HG03159 (cell line): ENCODE results near the gene RGS19.

Source experiments
- ATAC-seq: cut with Tn5 transposase; IDR thresholded peaks from one replicate; pipeline ENCODE4 v1.9.1; 2021; ENCODE audit warnings: mild to moderate bottlenecking, moderate library complexity; ENCODE audit not compliant: unreplicated experiment

Gene RGS19

DNA sequence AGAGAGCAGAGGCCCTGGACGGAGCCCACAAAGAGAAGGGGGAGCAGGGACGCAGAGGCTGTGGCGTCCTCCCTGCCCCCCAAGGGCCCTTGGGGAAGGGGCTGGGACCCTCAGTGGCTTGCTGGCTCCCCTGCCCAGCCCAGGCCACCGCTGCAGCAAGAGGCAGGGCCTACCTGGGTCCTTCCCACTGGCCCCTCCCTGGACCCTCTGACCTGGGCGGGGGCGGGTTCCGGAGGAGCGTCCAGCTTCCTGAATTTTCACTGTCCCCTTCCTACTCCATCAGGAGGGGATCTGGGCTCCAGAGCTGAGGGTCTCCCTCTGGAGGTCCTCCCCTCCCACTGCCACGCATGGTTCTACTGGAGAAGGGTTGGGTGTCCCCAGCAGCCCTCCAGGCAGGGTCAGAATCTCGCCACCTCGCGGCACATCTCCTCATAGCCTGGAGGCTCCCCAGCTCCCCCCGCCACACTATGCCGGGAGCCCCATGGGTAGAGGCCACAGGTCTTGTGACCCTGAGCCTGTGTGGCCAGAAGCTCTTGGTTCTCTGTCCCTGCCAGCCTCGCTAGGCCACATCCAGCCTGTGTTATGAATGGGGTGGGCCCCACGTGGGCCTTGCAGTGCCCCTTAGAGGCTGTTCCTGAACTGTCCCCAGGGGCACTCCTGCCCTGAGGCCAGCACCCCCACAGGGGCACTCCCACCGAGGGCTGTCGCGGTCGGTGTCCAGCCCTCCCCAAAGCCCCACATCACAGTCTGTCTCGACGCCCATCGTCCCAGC is 28.9 kb downstream of the RGS19 start:
- ATAC-seq: no peak

GRCh38 chr20:64049878-64050260 is 29.4 kb downstream of the RGS19 start:
- ATAC-seq: no peak

- ATAC-seq: no peak
These were observed 30.0 kb downstream of the RGS19 start, which contains the start of gene SOX18 for GRCh38 chr20:64049060-64049877. TSS of gene SOX18 (minus strand) at chr20:64049639. CDS start at chr20:64049516, 123 bp downstream.

DNA sequence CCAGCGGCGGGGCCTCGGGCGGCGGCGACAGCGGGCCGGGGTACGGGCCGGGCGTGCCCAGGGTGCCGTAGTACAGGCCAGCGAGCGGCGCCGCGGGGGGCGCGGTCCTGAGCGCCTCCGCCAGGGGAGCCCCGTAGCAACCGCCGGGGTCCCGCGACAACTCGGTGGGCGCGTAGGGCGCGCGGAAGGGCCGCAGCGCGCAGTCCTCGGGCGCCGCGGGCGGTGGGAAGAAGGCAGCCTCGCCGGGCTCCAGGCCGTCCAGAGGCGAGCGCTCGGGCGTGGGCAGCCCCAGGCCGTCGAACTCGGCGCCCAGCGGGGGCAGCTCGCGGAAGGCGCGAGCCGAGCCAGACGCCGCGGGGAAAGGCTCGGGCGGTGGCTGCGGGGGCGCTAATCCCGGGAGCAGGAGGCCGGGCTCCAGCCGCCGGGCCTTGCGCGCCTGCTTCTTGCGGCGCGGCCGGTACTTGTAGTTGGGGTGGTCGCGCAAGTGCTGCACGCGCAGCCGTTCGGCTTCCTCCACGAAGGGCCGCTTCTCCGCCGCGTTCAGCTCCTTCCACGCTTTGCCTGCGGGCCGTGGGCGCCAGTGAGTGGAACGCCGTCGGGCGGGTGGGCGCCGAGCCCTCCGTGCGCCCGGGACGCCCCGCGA is 30.8 kb downstream of the RGS19 start:
- no peak for ATAC-seq

DNA sequence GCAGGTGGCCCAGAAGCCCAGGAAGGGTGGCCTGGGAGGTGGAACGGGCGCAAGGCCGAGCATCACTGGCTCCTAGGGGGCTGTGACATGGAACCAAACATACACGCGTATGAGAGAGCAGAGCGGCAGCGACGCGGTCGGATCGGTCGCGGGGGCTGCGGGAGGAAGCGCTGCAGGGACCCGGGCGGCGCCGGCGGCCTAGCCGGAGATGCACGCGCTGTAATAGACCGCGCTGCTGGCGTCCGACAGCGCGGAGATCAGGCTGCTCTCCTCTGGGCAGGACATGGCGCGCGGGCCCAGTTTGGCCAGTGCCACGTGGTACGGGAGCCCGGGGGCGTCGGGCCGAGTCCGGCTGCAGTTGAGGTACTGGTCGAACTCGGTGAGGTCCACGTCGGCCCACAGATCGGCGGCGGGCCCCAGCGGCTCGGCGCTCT is 31.3 kb downstream of the RGS19 start:
- no peak for ATAC-seq

DNA sequence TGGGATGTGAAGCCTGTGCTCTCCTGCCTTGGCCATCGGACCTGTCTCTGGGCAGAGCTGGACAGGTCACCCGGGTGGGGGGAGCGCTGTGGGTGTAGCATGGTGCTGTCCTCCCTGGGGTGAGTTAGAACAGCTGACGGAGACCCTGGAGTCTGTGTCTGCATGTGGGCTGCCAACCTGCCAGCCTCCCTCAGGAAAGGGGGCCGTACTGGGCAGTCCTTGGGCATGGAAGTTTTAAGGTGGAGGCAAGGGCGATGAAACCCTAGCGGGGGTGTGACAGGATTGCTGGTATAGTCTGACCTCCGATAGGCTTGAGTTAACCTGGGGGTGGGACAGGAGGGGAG is 32.3 kb downstream of the RGS19 start:
- ATAC-seq: no peak

- ATAC-seq: no peak
These were observed 33.8 kb downstream of the RGS19 start for GRCh38 chr20:64045346-64046011.

GRCh38 chr20:64044484-64045247 is 34.7 kb downstream of the RGS19 start:
- no peak for ATAC-seq

- ATAC-seq: no peak
These were observed 35.5 kb downstream of the RGS19 start for GRCh38 chr20:64043768-64044167.

DNA sequence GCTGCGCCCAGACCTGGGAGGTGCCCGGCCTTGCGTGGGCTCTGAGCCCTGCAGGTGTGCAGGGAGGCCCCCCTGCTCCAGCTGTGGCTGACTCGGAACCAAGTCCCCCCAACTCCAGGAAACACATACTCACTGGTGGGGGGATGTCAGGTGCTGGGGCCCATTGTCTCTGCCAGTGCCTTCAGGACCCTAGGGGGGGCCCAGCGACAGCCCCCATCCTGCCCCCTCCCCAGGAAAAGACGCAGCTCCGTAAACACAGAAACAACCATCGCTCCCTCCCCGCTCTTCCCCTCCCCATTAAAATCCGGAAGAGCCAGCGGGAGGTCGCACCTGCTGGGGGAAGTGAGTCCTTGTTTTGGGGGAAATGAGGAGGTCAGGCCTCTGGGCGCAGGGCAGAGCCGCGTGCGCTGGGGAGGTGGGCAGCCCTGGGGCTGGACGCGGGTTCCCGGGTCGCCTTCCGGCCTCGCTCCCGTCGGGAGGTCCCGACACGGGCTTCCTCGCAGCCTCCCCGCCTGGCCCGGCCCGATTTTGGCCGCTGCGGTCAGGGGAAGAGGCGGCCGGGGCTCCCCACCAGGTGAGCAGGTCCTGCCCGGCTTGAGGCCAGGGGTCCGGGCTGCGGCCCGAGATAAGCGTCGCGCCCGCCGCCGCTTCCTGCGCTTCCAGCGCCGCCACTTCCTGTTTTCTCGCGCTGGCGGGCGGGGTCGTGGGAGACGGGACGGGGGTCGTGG is 37.1 kb downstream of the RGS19 start:
- ATAC-seq: no peak

DNA sequence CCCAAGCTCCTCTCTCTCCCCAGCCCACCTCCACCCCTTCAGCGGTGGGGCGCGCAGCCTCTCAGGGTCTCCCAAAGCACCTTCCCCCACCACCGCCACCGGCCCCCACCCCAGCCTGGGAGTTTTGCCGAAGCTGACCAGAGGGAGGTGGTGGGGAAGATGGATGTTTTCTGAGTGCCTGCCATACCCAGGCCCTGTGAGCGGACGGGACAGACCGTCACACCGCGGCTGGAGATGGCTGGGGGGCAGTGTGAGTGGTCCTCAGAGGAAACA is 37.6 kb downstream of the RGS19 start:
- ATAC-seq: no peak

GRCh38 chr20:64041040-64041780 is 38.1 kb downstream of the RGS19 start:
- ATAC-seq: no peak

- no peak for ATAC-seq
These were observed 38.9 kb downstream of the RGS19 start for GRCh38 chr20:64040231-64041039.

DNA sequence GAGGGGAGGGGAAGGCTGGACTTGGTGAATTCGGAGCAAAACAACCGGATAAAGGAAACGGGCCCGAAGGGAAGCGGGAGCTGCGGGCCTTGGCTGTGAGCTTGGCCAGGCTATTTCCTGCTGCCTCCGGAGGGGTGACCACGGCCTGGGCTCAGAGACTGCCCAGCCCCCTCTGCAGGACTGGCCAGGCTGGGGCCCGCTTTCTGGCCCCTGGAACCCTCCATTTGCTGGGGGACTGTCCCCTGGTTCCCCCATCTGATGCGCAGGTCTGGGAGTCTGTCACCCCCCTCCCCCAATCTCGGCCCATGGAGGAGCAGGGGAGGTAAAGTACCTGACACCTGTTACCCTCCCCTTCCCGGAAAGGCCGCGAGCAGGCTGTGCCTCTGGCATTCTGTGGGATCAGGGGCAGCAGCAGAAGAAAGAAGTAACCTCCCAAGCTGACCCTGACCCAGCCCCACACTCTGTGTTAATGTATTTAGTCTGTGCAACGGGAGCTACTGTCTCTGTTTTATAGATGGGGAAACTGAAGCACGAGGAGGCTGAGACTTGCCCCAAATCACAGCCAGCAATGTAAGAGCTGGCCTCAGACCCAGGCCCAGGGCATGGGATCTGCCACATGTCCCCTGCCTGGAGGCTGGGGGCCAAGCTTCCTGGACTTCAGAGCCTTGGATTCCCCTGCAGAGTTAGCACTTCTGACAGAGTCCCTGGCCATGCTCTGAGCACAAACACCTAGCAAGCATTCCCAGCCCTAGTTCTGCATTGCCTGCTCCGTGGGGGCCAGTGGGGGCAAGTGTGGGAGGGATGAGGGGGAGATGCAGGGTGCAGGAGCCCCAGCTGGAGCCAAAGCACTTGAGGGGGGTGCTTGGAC is 39.8 kb downstream of the RGS19 start:
- no peak for ATAC-seq

DNA sequence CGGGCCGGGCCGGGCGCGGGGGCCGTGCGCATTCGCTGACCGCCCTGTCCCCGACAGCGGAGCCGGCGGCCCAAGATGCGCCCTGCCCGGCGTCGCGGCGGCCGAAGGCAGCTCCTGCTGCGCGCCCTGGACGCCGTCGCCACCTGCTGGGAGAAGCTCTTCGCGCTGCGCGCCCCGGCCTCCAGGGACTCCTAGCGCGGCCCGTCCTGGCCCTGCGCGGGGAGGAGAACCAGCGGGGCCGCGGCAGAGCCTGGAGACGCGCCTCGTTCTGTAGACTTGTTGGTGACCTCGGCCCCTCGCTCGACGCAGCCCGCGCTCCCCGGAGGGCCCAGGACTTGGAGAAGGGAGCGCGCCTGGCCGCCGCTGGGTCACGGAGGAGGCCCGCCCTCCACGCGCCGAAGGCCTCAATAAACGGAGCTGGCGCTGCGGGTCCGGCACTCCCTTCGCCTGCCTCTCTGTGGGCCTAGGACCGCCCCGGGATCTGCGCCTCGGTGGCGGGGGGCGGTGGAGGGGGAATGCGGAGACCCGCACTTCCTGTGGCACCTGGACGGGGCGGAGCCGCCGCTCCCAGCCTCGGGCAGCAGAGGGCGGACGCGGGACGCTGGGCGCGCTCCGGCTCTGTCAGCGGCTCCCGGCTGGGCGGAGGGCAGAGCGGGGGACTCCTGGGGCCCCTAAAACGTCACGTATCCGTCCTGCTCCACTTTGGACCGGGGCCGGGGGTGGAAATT is 40.6 kb downstream of the RGS19 start:
- peak; percentile 50 for ATAC-seq

- peak; percentile 27 for ATAC-seq
These were observed 41.1 kb downstream of the RGS19 start for GRCh38 chr20:64038224-64038564.
